Cardiac muscle cell (in vitro differentiated cells and primary cell): ENCODE results near the gene PXYLP1. TPM values are rescaled to one million over a fixed set of nuclear protein-coding genes. Genes with fewer than 3 reads are reported as not detected.

ENCODE experiments used
- DNase-seq, 2 donors: peaks; one replicate each; pipeline versions ENCODE4 v3.0.0 to v3.0.0-alpha.2; 2010 to 2017; ENCODE audit warnings: low read depth in 1 of 2, low spot score in 1 of 2
- H3K27ac ChIP-seq: fragments of 200-600 bp; sonication (generic); 2 replicates; pipeline ENCODE4 v1.5.1; 2016
- H3K27me3 ChIP-seq: fragments of 200-600 bp; sonication (generic); 2 replicates; pipeline ENCODE4 v1.6.0; 2016; ENCODE audit warnings: control low read depth
- H3K36me3 ChIP-seq: fragments of 200-600 bp; sonication (generic); 2 replicates; pipeline ENCODE4 v1.5.1; 2016; ENCODE audit warnings: control low read depth
- H3K4me1 ChIP-seq: fragments of 200-600 bp; sonication (generic); 2 replicates; pipeline ENCODE4 v1.8.1; 2017; ENCODE audit warnings: low read depth, mild to moderate bottlenecking, mixed run types
- H3K4me3 ChIP-seq: fragments of 200-600 bp; sonication (generic); 2 replicates; pipeline ENCODE4 v1.5.1; 2016; ENCODE audit warnings: mild to moderate bottlenecking
- H3K9me3 ChIP-seq: fragments of 200-600 bp; sonication (generic); 2 replicates; pipeline ENCODE4 v1.5.1; 2017; ENCODE audit warnings: low read depth, mild to moderate bottlenecking, control low read depth
- polyA plus RNA-seq: library from polyadenylated mRNA; unstranded; fragments of >200 nt; fragmentation: Nextera tagmentation; extraction: Ambion mirVana; gene quantifications from 2 replicates; pipeline ENCODE4 v1.2.1, GENCODE V29; 2016
- total RNA-seq: library from RNA; depleted of rRNA; stranded (reverse); fragments of >200 nt; gene quantifications from 2 replicates; pipeline ENCODE4 v1.2.3, GENCODE V29; 2016
- TF ChIP-seq, protein P1 (sequence below): IDR thresholded peaks from 2 replicates; pipeline ENCODE4 v1.5.1; 2012; ENCODE audit warnings: low read depth, mild to moderate bottlenecking, low read length

Gene PXYLP1
- total and polyA plus RNA-seq, 2 experiments from 2014 or later: 11.0 to 24.3 TPM

DNA sequence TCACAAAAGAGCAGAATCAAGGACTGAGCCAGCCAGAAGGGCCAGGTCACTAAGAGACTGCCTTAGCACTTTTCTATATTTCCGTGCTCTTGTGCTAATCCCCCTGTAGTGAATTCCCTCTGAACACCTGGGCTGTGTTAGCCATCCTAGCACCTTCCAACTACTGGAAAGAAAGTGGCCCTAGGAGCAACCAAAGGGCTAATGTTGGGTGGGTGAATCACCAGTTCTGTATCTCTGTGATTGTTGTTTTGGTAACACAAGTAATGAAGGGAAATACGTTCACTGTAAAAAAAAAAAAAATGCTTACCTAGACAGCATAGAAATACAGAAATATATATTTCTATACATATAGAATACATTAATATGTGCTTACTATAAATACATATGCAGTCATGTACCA is 43.9 kb downstream of the PXYLP1 start:
- no peaks in the 10 kb centered on the region for H3K9me3 ChIP-seq
- H3K27me3 ChIP-seq: no peaks in the 10 kb centered on the region
- no peak overlapping the region for H3K27ac ChIP-seq
- no peak for DNase-seq
- no peak overlapping the region for H3K4me3 ChIP-seq
- TF ChIP-seq, protein P1, sequence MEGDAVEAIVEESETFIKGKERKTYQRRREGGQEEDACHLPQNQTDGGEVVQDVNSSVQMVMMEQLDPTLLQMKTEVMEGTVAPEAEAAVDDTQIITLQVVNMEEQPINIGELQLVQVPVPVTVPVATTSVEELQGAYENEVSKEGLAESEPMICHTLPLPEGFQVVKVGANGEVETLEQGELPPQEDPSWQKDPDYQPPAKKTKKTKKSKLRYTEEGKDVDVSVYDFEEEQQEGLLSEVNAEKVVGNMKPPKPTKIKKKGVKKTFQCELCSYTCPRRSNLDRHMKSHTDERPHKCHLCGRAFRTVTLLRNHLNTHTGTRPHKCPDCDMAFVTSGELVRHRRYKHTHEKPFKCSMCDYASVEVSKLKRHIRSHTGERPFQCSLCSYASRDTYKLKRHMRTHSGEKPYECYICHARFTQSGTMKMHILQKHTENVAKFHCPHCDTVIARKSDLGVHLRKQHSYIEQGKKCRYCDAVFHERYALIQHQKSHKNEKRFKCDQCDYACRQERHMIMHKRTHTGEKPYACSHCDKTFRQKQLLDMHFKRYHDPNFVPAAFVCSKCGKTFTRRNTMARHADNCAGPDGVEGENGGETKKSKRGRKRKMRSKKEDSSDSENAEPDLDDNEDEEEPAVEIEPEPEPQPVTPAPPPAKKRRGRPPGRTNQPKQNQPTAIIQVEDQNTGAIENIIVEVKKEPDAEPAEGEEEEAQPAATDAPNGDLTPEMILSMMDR: no peak
- no peaks in the 10 kb centered on the region for H3K36me3 ChIP-seq
- H3K4me1 ChIP-seq: peaks cover 2% of the 10 kb centered on the region

DNA sequence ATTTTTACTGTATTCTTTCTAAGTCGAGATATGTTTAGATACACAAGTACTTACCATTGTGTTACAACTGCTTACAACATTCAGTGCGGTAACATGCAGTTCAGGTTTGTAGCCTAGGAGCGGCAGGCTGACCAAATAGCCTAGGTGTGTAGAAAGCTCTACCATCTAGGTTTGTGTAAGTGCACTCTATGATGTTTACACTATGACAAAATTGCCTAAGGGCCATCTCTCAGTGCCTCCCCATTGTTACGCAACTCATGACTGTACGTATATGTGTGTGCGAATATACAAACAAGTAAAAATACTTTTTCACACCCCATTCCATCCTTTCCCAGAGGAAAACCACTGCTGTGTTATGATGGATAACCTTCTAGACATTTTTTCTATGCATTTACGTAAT is 44.3 kb downstream of the PXYLP1 start:
- H3K27ac ChIP-seq: no peak overlapping the region
- peaks cover 4% of the 10 kb centered on the region for H3K36me3 ChIP-seq

DNA sequence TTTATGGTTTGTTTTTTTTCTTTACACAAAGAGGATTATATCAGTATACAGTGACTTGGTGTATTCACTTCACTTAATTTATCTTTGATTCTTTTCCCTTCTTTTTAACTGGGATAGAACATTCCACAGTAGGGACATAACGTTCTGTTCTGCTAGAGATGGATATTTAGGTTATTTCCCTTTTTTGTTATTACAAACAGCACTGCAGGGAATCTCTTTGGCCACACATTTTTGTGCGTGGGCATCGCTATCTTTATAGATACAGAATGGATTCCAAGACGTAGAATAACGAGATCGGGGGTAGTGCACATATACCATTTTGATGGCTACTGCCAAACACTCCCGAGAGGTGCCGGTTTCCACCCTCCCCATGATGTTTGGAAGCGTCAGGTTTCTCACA is 44.8 kb downstream of the PXYLP1 start:
- peaks cover 4% of the 10 kb centered on the region for H3K36me3 ChIP-seq

More for the DNA sequence above, 44.3 kb downstream of the PXYLP1 start:
- TF ChIP-seq, protein P1: no peak
- Histone ChIP-seq H3K4me1 (no peaks in the 10 kb centered on the region), H3K27me3 (no peaks in the 10 kb centered on the region), H3K4me3 (no peak overlapping the region), H3K9me3 (no peaks in the 10 kb centered on the region)
- peak in 1 of 2 donors; percentile 73 for DNase-seq

DNA sequence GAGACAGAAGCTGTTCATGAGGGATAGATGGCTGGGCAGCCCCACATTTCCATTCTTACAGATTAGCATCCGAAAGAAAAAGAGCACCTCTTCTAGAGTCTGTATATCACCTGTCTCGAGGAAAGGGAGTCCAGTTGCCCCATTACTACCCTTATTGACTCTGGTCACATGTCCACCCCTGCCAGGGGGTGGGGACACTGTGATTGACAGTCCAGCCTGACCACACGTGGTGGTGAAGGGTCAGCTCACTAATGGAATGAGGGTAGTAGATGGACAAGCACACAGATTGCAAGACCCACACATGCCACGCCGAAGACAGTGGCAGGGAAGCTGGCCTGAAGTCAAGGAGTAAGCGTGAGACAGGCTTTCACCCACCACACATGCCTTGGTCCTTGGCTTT is 45.8 kb downstream of the PXYLP1 start:
- TF ChIP-seq, protein P1: no peak
- no peak for DNase-seq
- Histone ChIP-seq H3K27me3 (no peaks in the 10 kb centered on the region), H3K36me3 (peaks cover 4% of the 10 kb centered on the region), H3K4me1 (no peaks in the 10 kb centered on the region), H3K9me3 (no peaks in the 10 kb centered on the region), H3K27ac (no peak overlapping the region), H3K4me3 (no peak overlapping the region)

More for the DNA sequence above, 44.8 kb downstream of the PXYLP1 start:
- peak in 1 of 2 donors; percentile 49 for DNase-seq
- TF ChIP-seq, protein P1: no peak
- Histone ChIP-seq H3K27me3 (no peaks in the 10 kb centered on the region), H3K27ac (no peak overlapping the region), H3K4me3 (no peak overlapping the region), H3K9me3 (no peaks in the 10 kb centered on the region), H3K4me1 (no peaks in the 10 kb centered on the region)

DNA sequence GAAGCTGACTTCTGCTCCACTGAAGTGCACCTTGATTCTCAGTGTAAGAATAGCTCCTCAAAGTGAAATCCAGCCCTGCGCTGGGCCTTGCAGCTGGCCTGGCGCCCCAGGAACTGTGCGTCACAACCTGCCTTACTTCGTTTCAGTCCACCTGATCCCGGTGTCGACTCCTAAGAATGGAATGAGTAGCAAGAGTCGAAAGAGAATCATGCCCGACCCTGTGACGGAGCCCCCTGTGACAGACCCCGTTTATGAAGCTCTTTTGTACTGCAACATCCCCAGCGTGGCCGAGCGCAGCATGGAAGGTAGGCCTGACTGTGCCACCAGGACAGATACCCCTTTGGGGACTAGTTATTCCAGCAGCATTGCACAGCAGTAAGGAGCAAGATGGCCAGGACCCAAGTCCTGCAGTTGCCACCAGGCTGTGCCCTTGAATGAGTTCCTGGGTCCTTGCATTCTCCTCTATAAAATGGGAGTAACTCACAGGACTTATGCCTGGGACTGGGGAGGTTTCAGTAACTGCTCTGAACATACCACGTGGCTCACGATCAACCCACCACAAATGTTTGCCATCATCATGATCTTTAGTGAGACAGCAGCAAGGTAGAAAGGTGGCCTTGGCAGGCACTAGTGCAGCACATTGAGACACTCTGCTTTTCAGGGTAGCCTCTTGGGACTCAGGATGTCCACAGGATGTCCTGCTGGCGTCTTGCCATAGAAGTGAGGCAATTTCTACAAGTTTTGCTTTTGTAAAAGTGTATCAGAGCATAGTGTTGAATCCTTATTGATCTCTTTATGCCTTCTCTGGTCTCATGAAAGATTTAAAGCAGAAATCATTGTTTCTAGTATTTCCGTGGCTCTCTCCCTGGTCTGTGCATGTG is 46.8 kb downstream of the PXYLP1 start:
- no peaks in the 10 kb centered on the region for H3K4me1 ChIP-seq
- TF ChIP-seq, protein P1: no peak
- H3K27ac ChIP-seq: peak overlapping the region; percentile 30
- DNase-seq: peak in 1 of 2 donors; percentile 30
- no peaks in the 10 kb centered on the region for H3K27me3 ChIP-seq
- H3K9me3 ChIP-seq: no peaks in the 10 kb centered on the region
- no peak overlapping the region for H3K4me3 ChIP-seq
- peaks cover 4% of the 10 kb centered on the region for H3K36me3 ChIP-seq
